Cardiac muscle cell (in vitro differentiated cells and primary cell): ENCODE results near the gene PRLH. TPM values are rescaled to one million over a fixed set of nuclear protein-coding genes. Genes with fewer than 3 reads are reported as not detected.

ENCODE experiments used
- DNase-seq, 2 donors: peaks; one replicate each; pipeline versions ENCODE4 v3.0.0 to v3.0.0-alpha.2; 2010 to 2017; ENCODE audit warnings: low read depth in 1 of 2, low spot score in 1 of 2
- H3K27ac ChIP-seq: fragments of 200-600 bp; sonication (generic); 2 replicates; pipeline ENCODE4 v1.5.1; 2016
- H3K27me3 ChIP-seq: fragments of 200-600 bp; sonication (generic); 2 replicates; pipeline ENCODE4 v1.6.0; 2016; ENCODE audit warnings: control low read depth
- H3K36me3 ChIP-seq: fragments of 200-600 bp; sonication (generic); 2 replicates; pipeline ENCODE4 v1.5.1; 2016; ENCODE audit warnings: control low read depth
- H3K4me1 ChIP-seq: fragments of 200-600 bp; sonication (generic); 2 replicates; pipeline ENCODE4 v1.8.1; 2017; ENCODE audit warnings: low read depth, mild to moderate bottlenecking, mixed run types
- H3K4me3 ChIP-seq: fragments of 200-600 bp; sonication (generic); 2 replicates; pipeline ENCODE4 v1.5.1; 2016; ENCODE audit warnings: mild to moderate bottlenecking
- H3K9me3 ChIP-seq: fragments of 200-600 bp; sonication (generic); 2 replicates; pipeline ENCODE4 v1.5.1; 2017; ENCODE audit warnings: low read depth, mild to moderate bottlenecking, control low read depth
- CTCF ChIP-seq: IDR thresholded peaks from 2 replicates; pipeline ENCODE4 v1.5.1; 2012; ENCODE audit warnings: low read depth, mild to moderate bottlenecking, low read length
- polyA plus RNA-seq: library from polyadenylated mRNA; unstranded; fragments of >200 nt; fragmentation: Nextera tagmentation; extraction: Ambion mirVana; gene quantifications from 2 replicates; pipeline ENCODE4 v1.2.1, GENCODE V29; 2016
- total RNA-seq: library from RNA; depleted of rRNA; stranded (reverse); fragments of >200 nt; gene quantifications from 2 replicates; pipeline ENCODE4 v1.2.3, GENCODE V29; 2016

Gene PRLH
- total and polyA plus RNA-seq, 2 experiments from 2014 or later: not detected

DNA sequence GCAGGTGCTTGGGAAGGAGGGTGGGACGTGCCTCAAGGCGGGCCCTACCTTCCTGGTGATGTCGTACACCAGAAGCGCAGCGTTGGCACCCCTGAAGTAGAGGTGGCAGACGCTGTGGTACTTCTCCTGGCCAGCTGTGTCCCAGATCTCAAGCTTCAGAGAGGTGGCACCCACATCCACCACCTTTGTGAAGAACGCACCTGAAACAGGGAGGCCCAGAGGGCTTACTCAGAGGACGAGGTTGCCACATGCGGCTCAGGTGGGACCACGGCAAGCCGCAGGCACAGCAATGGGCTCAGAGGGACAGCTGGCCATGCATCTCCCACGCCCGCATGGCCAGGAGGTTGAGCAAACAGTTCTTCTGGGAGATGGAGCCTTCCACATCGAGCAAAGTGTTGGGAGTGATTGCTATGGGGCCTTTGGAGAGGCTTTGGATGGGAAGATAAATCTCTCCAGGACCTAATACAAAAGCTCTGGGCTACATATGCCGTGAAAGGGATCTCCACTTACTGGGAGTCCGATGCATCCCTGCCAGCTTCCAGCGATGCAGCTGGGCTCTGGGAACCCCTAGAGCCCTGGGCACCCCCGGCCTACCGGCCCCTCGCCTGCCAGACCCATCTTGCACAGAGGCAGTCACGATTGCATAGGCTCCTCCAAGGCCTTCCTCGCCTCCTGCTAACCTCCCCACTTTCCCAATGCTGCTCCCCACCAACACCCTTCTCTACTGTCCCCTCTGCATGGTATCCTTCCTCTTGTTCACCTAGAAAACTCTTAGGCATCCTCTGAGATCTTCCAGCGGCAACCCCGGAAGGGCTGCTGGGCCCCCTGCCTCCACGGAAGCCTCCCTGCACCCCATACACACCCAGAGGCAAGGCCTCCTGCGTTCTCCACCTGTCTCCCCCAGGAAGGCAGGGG is 11.8 kb downstream of the PRLH start:
- H3K27me3 ChIP-seq: no peaks in the 10 kb centered on the region
- H3K4me3 ChIP-seq: no peak overlapping the region
- no peak overlapping the region for H3K27ac ChIP-seq
- DNase-seq: no peak
- no peaks in the 10 kb centered on the region for H3K9me3 ChIP-seq
- no peak for TF ChIP-seq CTCF
- H3K36me3 ChIP-seq: no peaks in the 10 kb centered on the region
- peaks cover 14% of the 10 kb centered on the region for H3K4me1 ChIP-seq

DNA sequence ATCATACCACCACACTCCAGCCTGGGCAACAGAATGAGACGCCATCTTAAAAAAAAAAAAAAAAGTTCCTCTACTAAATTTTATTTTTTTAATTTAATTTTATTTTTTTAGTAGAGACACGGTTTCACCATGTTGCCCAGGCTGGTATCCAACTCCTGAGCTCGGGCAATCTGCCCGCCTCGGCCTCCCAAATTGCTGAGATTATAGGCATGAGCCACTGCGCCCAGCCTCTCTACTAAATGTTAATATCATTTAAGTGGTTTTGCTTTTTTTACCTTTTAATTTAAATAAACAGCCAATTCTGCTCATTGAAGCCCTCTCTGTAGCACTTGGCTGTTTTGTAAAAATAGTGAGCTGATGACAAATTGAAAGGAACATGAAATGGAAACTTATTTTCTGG is 15.0 kb downstream of the PRLH start:
- DNase-seq: no peak
- no peak for TF ChIP-seq CTCF
- Histone ChIP-seq H3K36me3 (no peaks in the 10 kb centered on the region), H3K4me1 (peaks cover 18% of the 10 kb centered on the region), H3K27ac (peak overlapping the region; percentile 77), H3K4me3 (no peak overlapping the region), H3K27me3 (no peaks in the 10 kb centered on the region), H3K9me3 (no peaks in the 10 kb centered on the region)

GRCh38 chr2:237581751-237582746 is 15.7 kb downstream of the PRLH start:
- Histone ChIP-seq H3K9me3 (no peaks in the 10 kb centered on the region), H3K4me3 (no peak overlapping the region), H3K27me3 (no peaks in the 10 kb centered on the region), H3K36me3 (no peaks in the 10 kb centered on the region), H3K27ac (peak overlapping the region; percentile 77), H3K4me1 (peaks cover 18% of the 10 kb centered on the region)
- peak; percentile 53 for TF ChIP-seq CTCF
- DNase-seq: peak; percentile 75 to 95

GRCh38 chr2:237583385-237584295 is 17.3 kb downstream of the PRLH start:
- DNase-seq: no peak
- Histone ChIP-seq H3K4me1 (peaks cover 18% of the 10 kb centered on the region), H3K9me3 (no peaks in the 10 kb centered on the region), H3K27me3 (no peaks in the 10 kb centered on the region), H3K4me3 (no peak overlapping the region), H3K27ac (peak overlapping the region; percentile 27), H3K36me3 (no peaks in the 10 kb centered on the region)
- TF ChIP-seq CTCF: no peak
